Glutamatergic neuron (in vitro differentiated cells): ENCODE measurements around the gene F10. TPM values are rescaled to one million over a fixed set of nuclear protein-coding genes. Genes with fewer than 3 reads are reported as not detected.

Experiments used
- DNase-seq: peaks from one replicate; pipeline ENCODE4 v3.0.0; 2022
- H3K27ac Mint-ChIP-seq: one replicate; pipeline ENCODE4 v1.8.0; 2020; ENCODE audit warnings: mild to moderate bottlenecking, mixed read lengths, inconsistent platforms; ENCODE audit not compliant: unreplicated experiment
- H3K27me3 Mint-ChIP-seq: one replicate; pipeline ENCODE4 v1.8.0; 2020; ENCODE audit warnings: mild to moderate bottlenecking, moderate library complexity, mixed read lengths, inconsistent platforms; ENCODE audit not compliant: unreplicated experiment
- H3K36me3 Mint-ChIP-seq: one replicate; pipeline ENCODE4 v1.8.0; 2020; ENCODE audit warnings: mild to moderate bottlenecking, mixed read lengths, inconsistent platforms; ENCODE audit not compliant: unreplicated experiment
- H3K4me1 Mint-ChIP-seq: one replicate; pipeline ENCODE4 v1.8.0; 2020; ENCODE audit warnings: mild to moderate bottlenecking, low read depth, mixed read lengths, inconsistent platforms; ENCODE audit not compliant: unreplicated experiment
- H3K4me3 Mint-ChIP-seq: one replicate; pipeline ENCODE4 v1.8.0; 2020; ENCODE audit warnings: mild to moderate bottlenecking, mixed read lengths, inconsistent platforms; ENCODE audit not compliant: unreplicated experiment
- H3K9me3 Mint-ChIP-seq: one replicate; pipeline ENCODE4 v1.8.0; 2020; ENCODE audit warnings: mild to moderate bottlenecking, moderate library complexity, mixed read lengths, inconsistent platforms; ENCODE audit not compliant: unreplicated experiment
- CTCF ChIP-seq: fragments of 200-600 bp; sonication (generic); IDR thresholded peaks from one replicate; pipeline ENCODE4 v1.5.0; 2021; ENCODE audit not compliant: partially characterized antibody, unreplicated experiment
- total RNA-seq: library from RNA; stranded (reverse); fragmentation: NEBNext Ultra II Directional; extraction: Animal tissue kit (Norgen Biotek cat#: 25700); gene quantifications from one replicate; pipeline ENCODE4 v1.2.1, GENCODE V29; 2021; ENCODE audit not compliant: unreplicated experiment

F10 gene
- total RNA-seq, 1 donor from 2014 or later, result 0.74 TPM

DNA sequence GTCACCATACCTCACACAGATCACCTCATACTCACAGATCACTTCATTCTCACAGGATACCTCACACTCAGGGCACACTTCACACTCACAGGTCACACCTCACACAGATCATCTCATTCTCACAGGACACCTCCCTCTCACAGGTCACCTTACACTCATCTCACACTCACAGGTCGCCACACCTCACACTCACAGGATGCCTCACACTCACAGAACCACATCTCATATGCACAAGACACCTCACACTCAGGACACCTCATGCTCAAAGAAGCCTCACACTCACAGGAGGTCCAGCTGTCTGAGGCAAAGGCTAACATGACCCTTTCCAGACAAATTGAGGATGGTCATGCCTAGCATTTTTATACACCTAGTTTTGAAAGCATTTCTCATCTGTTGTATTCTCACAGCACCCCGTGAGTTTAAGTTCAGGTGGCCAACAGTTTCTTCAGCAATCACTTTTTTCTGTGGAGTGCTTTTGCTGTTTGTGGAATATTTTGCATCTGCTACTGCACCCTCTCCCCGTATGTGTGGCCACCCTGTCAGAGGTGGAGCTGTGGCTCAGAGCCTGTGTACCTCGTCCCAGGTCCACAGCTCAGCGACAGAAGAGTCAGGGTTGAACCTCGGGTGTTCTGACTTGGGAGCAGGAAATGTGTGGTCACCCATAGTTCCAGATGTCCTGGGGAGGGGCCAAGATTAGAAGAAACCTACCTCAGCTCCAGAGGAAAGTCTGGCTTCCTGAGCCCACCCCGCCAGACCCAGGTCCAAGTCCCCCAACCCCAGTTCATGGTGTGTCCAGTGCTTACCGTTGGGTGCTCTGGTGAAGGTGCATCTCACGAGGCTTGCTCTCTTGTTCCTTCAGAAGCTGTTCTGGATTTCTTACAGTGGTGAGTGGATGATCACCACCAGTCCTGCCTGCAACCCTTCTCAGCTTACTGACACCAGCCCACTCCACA is 9.4 kb upstream of the F10 start:
- H3K27me3 Mint-ChIP-seq, result peaks cover 13% of the 10 kb centered on the region
- peak; percentile 3 for DNase-seq
- TF ChIP-seq CTCF, result no peak
- peaks cover 3% of the 10 kb centered on the region for H3K9me3 Mint-ChIP-seq
- no peak overlapping the region for H3K27ac Mint-ChIP-seq
- no peak overlapping the region for H3K4me3 Mint-ChIP-seq
- no peaks in the 10 kb centered on the region for H3K4me1 Mint-ChIP-seq
- peaks cover 3% of the 10 kb centered on the region for H3K36me3 Mint-ChIP-seq

DNA sequence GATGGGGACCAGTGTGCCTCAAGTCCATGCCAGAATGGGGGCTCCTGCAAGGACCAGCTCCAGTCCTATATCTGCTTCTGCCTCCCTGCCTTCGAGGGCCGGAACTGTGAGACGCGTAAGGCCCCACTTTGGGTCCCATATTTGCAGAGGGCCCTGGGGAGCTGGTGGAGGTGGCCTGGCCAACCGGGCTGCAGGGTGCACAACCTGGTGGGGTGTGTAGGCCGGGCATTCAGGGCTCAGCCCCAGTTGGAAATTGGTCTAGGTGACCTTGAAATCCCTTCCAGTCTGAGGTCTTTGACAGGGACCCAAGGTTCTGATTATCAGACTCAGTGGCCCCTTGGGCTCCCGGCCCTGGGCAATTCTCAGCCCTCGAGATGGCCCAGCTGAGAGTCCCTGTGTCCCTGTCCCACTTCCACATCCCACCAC is 8.7 kb upstream of the F10 start:
- Mint-ChIP-seq H3K4me3 (no peak overlapping the region), H3K4me1 (no peaks in the 10 kb centered on the region), H3K9me3 (peaks cover 3% of the 10 kb centered on the region), H3K27me3 (peaks cover 13% of the 10 kb centered on the region), H3K36me3 (peaks cover 3% of the 10 kb centered on the region), H3K27ac (no peak overlapping the region)
- no peak for TF ChIP-seq CTCF
- DNase-seq, result peak; percentile 7

GRCh38 chr13:113114511-113115362 is 7.9 kb upstream of the F10 start:
- peaks cover 1% of the 10 kb centered on the region for H3K9me3 Mint-ChIP-seq
- H3K4me1 Mint-ChIP-seq, result no peaks in the 10 kb centered on the region
- TF ChIP-seq CTCF, result no peak
- no peak overlapping the region for H3K4me3 Mint-ChIP-seq
- no peak overlapping the region for H3K27ac Mint-ChIP-seq
- no peak for DNase-seq
- peaks cover 11% of the 10 kb centered on the region for H3K27me3 Mint-ChIP-seq
- H3K36me3 Mint-ChIP-seq, result peaks cover 3% of the 10 kb centered on the region

- no peak overlapping the region for H3K4me3 Mint-ChIP-seq
- DNase-seq, result no peak
- H3K4me1 Mint-ChIP-seq, result no peaks in the 10 kb centered on the region
- no peak for TF ChIP-seq CTCF
- H3K27ac Mint-ChIP-seq, result peak overlapping the region; percentile 17
- H3K36me3 Mint-ChIP-seq, result peaks cover 3% of the 10 kb centered on the region
- H3K27me3 Mint-ChIP-seq, result peaks cover 13% of the 10 kb centered on the region
- peaks cover 3% of the 10 kb centered on the region for H3K9me3 Mint-ChIP-seq
Observed at GRCh38 chr13:113115363-113116205, 7.0 kb upstream of the F10 start.
